GM12874 (cell line): ENCODE measurements around the gene PSTPIP2.

Experiments
- TF ChIP-seq, protein P1 (sequence below): IDR thresholded peaks from 2 replicates; pipeline ENCODE4 v1.5.1; 2011; ENCODE audit warnings: low read depth, mild to moderate bottlenecking, control low read depth, low read length, moderate library complexity; ENCODE audit not compliant: insufficient read depth

Gene PSTPIP2

DNA sequence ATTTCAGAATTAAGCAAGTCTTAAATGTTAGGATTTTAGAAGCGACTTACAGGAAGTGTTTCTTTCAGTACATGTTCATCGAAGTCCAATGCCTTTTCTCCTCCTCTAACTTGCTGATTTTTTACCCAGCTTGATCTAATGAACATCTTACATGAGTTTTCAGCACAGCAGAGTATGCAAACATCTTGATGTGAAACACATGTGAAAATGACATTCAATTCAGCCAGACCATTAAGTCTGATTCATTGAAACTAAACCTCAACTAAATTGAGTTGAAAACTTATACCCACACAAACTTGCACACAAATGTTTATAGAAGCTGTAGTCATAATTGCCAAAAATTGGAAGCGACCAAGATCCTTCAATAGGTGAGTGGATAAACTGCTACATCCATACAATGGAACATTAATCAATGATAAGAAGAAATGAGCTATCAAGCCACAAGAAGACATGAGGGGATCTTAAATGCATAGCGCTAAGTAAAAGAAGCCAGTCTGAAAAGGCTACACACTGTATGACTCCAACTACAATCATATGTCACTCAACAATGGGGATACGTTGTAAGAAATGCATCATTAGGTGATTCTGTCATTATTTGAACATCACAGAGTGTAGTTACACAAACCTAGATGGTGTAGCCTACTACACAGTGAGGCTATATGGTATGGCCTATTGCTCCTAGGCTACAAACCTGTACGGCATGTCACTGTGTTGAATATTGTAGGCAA is 18.5 kb downstream of the PSTPIP2 start:
- TF ChIP-seq, protein P1, sequence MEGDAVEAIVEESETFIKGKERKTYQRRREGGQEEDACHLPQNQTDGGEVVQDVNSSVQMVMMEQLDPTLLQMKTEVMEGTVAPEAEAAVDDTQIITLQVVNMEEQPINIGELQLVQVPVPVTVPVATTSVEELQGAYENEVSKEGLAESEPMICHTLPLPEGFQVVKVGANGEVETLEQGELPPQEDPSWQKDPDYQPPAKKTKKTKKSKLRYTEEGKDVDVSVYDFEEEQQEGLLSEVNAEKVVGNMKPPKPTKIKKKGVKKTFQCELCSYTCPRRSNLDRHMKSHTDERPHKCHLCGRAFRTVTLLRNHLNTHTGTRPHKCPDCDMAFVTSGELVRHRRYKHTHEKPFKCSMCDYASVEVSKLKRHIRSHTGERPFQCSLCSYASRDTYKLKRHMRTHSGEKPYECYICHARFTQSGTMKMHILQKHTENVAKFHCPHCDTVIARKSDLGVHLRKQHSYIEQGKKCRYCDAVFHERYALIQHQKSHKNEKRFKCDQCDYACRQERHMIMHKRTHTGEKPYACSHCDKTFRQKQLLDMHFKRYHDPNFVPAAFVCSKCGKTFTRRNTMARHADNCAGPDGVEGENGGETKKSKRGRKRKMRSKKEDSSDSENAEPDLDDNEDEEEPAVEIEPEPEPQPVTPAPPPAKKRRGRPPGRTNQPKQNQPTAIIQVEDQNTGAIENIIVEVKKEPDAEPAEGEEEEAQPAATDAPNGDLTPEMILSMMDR: no peak

DNA sequence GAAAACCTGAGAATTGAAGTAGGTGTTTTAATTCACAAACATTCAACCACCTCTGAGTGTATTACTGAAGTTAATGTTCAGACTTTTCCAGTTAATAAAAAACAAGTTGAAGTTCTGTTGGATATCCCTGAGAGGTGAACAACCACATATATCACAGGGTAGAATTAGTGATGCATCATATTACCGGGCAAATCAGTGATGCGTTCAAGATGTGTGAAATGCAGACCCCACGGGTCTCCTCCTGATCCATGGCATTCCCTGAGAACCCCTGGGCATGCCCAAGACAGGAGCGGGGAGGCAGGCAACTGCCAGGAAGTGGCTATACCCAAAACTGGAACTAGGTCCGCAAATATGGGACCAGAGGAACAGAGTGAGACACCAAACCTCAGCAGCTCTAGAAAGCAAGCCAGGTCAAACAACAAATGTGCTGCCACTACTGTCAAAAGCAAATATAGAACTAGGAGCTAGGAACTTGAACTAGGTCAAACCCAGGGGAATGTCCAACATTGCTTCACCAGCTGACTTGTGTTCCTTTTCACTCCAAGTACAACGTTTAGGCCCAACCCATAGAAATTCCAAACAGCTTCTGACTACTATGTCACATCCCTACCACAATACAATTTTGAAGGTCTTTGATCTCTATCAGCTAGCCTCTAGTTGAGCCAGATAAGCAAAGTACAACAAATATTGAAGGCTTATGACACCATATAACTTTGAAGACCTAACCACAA is 20.2 kb downstream of the PSTPIP2 start:
- TF ChIP-seq, protein P1: no peak

DNA sequence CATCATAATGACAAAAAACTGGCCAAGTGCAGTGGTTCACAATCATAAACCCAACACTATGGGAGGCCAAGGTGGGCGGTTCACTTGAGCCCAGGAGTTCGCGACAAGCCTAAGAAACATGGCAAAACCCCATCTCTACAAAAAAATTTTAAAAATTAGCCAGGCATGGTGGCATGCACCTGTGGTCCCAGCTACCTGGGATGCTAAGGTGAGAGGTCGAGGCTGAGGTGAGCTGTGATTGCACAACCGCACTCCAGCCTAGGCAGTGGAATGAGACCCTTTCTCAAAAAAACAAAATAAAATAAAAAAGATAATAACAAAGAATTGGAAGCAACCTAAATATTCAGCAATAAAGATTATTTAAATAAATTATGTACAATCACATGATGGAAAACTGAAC is 21.8 kb downstream of the PSTPIP2 start:
- TF ChIP-seq, protein P1: no peak

DNA sequence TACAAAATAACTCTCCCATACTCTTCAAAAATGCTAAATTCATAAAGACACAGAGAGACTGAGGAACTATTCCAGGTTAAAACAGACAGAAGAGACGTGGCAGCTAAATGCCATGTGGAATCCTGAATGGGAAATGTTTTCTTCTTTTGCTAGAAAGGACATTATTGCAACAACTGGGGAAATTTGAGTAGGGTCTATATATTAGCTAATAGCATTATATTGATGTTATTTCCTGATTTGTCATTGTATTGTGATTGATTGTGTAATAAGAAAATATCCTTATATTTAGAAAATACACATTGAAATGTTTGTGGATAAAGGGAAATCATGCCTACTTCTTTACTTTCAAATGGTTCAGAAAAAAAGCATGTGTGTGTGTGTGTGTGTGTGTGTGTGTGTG is 23.4 kb downstream of the PSTPIP2 start:
- TF ChIP-seq, protein P1: no peak

DNA sequence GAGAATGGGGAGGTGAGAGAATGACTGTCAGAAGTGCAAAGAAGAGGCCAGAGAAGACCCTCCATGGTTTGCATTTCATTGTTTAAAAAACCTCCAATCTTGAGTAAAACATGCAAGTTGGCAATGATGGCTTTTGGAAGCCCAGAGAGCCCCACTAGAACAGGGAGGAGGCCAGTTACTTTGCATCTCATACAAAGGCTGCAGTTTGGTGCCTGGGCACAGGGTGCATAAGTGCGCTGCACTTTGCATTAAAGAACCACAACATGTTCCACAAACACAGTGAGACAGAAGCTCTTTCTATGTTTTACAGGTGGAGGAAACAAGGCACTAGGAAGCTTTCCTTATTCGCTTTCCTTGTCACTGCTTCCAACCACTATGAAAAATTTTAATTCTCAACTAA is 25.4 kb downstream of the PSTPIP2 start:
- TF ChIP-seq, protein P1: no peak

DNA sequence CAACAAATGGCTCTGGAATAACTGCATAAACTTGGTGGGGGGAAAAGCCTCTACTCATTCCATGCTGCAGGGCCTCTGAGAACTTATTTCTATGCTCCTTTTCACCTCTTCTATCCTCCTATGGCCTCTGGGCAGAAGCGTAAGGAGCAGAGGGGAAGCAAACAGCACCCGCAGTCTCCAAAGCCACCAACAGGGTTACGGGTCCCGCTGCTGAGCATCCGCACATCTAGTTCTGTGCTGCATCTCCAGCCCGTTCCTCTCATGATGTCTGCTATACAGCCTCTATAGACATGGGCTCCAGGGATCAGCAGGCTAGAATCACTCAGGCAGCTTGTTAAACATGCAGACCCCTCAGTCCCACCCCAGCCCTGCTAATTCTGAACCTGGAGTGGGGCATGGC is 25.9 kb downstream of the PSTPIP2 start:
- TF ChIP-seq, protein P1: no peak

DNA sequence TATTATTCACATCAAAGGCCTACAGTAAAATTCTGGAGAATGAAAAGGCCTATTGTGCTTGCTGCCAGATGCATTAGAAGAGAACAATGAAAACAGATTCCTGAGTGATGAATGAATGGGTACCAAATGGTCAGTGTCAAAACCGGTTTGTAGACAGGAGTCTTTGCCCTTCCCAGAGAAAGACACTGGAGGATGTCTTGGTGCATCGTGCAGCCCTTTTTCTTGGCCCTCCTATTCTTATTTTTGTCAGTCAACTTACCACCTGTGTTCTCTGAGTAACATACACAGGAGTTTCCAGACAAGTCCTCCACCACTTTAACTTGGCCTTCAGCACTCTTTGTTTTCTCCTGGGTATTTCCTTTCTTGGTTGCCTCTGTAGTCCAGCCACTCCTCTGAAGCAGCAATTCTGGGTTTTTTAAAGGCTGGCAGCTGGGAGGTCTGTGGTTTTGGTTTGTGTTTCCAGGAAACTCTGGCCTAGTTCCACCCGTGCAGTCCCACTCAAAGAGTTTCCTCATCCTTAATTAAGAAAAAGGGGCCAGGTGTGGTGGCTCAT is 29.4 kb downstream of the PSTPIP2 start:
- TF ChIP-seq, protein P1: no peak
